HepG2 (cell line): Measurements from ENCODE around the gene PRMT2. TPM values are rescaled to one million over a fixed set of nuclear protein-coding genes. Genes with fewer than 3 reads are reported as not detected.

Source experiments
- ATAC-seq: fragments of 200-7000 bp; cut with Tn5 transposase; 3 replicates; pipeline ENCODE4 v1.9.1; 2020; ENCODE audit warnings: mild to moderate bottlenecking, moderate library complexity
- BruUV-seq: library from RNA; stranded (reverse); fragments of 400-500 nt; replicated peaks from 2 replicates; lab custom pipeline; 2021; lab: Mats Ljungman, UMichigan
- CTCF ChIA-PET: fragments of 300-600 bp; formaldehyde crosslinking; extraction: SDS; loops from one replicate; lab custom pipeline; 2021; ENCODE audit warnings: low total read pairs, inconsistent platforms, low intra/inter-chr PET ratio; lab: Yijun Ruan, JAX
- POLR2A ChIA-PET: fragments of 350-600 bp; sonication (Branson Sonifier 250); formaldehyde crosslinking; loops from one replicate; lab custom pipeline; 2020; ENCODE audit warnings: antibody characterized with exemption, inconsistent platforms; lab: Yijun Ruan, JAX
- DNase-seq: peaks from one replicate; pipeline ENCODE4 v3.0.0-alpha.2; 2015; ENCODE audit warnings: low spot score
- FAIRE-seq: peaks from 3 replicates; lab custom pipeline; 2011; peaks lifted over from hg19 to GRCh38; lab: Jason Lieb, UNC
- H2AFZ ChIP-seq: one replicate; pipeline ENCODE4 v1.6.1; 2011; ENCODE audit warnings: low read length, inconsistent platforms
- H3K27ac ChIP-seq: fragments of 300-600 bp; 3 replicates; pipeline ENCODE4 v1.8.0; 2011; ENCODE audit warnings: mixed run types, mild to moderate bottlenecking, mixed read lengths, low read length, inconsistent platforms; ENCODE audit not compliant: insufficient read depth; ENCODE audit errors: extremely low read length
- H3K27me3 ChIP-seq, 2 experiments: fragments of 200-600 bp in 1 of 2; 2 replicates in 1 of 2; 3 replicates in 1 of 2; pipeline versions ENCODE4 v1.6.0 to v1.8.0; 2011; ENCODE audit warnings: low read length in 2 of 2, mild to moderate bottlenecking in 2 of 2, moderate library complexity in 2 of 2, inconsistent platforms in 1 of 2; ENCODE audit not compliant: insufficient read depth in 2 of 2, control insufficient read depth in 1 of 2
- H3K36me3 ChIP-seq, 2 experiments: fragments of 200-600 bp in 1 of 2; replicated peaks in 1 of 2; 2 replicates in 1 of 2; 3 replicates in 1 of 2; pipeline versions ENCODE4 v1.5.1 to v1.8.0; 2011; ENCODE audit warnings: low read length in 2 of 2, inconsistent platforms in 1 of 2; ENCODE audit not compliant: insufficient read depth in 2 of 2, control insufficient read depth in 1 of 2
- H3K4me1 ChIP-seq: 2 replicates; pipeline ENCODE4 v1.5.1; 2012; ENCODE audit warnings: low read length, inconsistent platforms; ENCODE audit not compliant: insufficient read depth
- H3K4me2 ChIP-seq: 2 replicates; pipeline ENCODE4 v1.6.0; 2011; ENCODE audit warnings: low read depth, low read length, inconsistent platforms
- H3K4me3 ChIP-seq, 3 experiments: fragments of 200-600 bp in 1 of 3; sonication (generic), shearing (Covaris generic) in 1 of 3; replicated peaks in 1 of 3; 2 replicates each; pipeline ENCODE4 v1.5.1; 2011 to 2016; ENCODE audit warnings: low read length in 3 of 3, inconsistent platforms in 2 of 3, low read depth in 2 of 3, mild to moderate bottlenecking in 2 of 3, control low read depth in 1 of 3, mixed read lengths in 1 of 3; ENCODE audit not compliant: insufficient read depth in 1 of 3
- H3K79me2 ChIP-seq: one replicate; pipeline ENCODE4 v1.6.1; 2011; ENCODE audit warnings: low read length, inconsistent platforms; ENCODE audit not compliant: insufficient read depth
- H3K9ac ChIP-seq: 2 replicates; pipeline ENCODE4 v1.6.0; 2011; ENCODE audit warnings: mild to moderate bottlenecking, low read depth, low read length, inconsistent platforms; ENCODE audit not compliant: insufficient read depth
- H3K9me3 ChIP-seq: 2 replicates; pipeline ENCODE4 v1.5.1; 2012; ENCODE audit warnings: mild to moderate bottlenecking, low read length
- H4K20me1 ChIP-seq: 2 replicates; pipeline ENCODE4 v1.6.0; 2011; ENCODE audit warnings: inconsistent platforms, mild to moderate bottlenecking, low read length, moderate library complexity; ENCODE audit not compliant: insufficient read depth
- CAMTA2 ChIP-seq: sonication (generic); formaldehyde crosslinking; IDR thresholded peaks from 2 replicates; pipeline ENCODE4 v1.4.0; 2020; ENCODE audit warnings: mild to moderate bottlenecking, missing genetic modification reagents, borderline replicate concordance
- DNMT3B ChIP-seq: conservative IDR thresholded peaks from 2 replicates; pipeline ENCODE4 v1.6.1; 2016; ENCODE audit warnings: missing biosample characterization, control low read depth
- HOXA5 ChIP-seq: sonication (generic); formaldehyde crosslinking; IDR thresholded peaks from 2 replicates; pipeline ENCODE4 v1.4.0; 2020; ENCODE audit warnings: missing genetic modification reagents
- KMT2B ChIP-seq: IDR thresholded peaks from 2 replicates; pipeline ENCODE4 v1.6.1; 2016; ENCODE audit warnings: missing genetic modification reagents, missing compliant biosample characterization
- NR2F2 ChIP-seq: IDR thresholded peaks from 2 replicates; pipeline ENCODE4 v1.6.1; 2012; ENCODE audit warnings: low read depth, inconsistent platforms, borderline replicate concordance
- PAXIP1 ChIP-seq: sonication (generic); formaldehyde crosslinking; conservative IDR thresholded peaks from 2 replicates; pipeline ENCODE4 v1.4.0; 2020; ENCODE audit warnings: mild to moderate bottlenecking, missing genetic modification reagents, moderate library complexity
- PHB2 ChIP-seq: fragments of 450-650 bp; IDR thresholded peaks from 2 replicates; pipeline ENCODE4 v1.6.1; 2018; ENCODE audit not compliant: partially characterized antibody
- RAD51 ChIP-seq: fragments of 450-650 bp; IDR thresholded peaks from 2 replicates; pipeline ENCODE4 v1.6.1; 2016; ENCODE audit warnings: borderline replicate concordance
- STAG1 ChIP-seq: sonication (generic); formaldehyde crosslinking; IDR thresholded peaks from 2 replicates; pipeline ENCODE4 v1.4.0; 2020; ENCODE audit warnings: missing genetic modification reagents
- ZNF549 ChIP-seq: sonication (generic); formaldehyde crosslinking; IDR thresholded peaks from 2 replicates; pipeline ENCODE4 v1.5.0; 2020; ENCODE audit warnings: missing genetic modification reagents
- ZNF564 ChIP-seq: sonication (generic); formaldehyde crosslinking; IDR thresholded peaks from 2 replicates; pipeline ENCODE4 v1.8.1; 2023; ENCODE audit warnings: mild to moderate bottlenecking, missing genetic modification reagents
- ZNF672 ChIP-seq: sonication (generic); formaldehyde crosslinking; IDR thresholded peaks from 2 replicates; pipeline ENCODE4 v1.8.1; 2022; ENCODE audit warnings: missing genetic modification reagents
- ZNF777 ChIP-seq: sonication (generic); formaldehyde crosslinking; IDR thresholded peaks from 2 replicates; pipeline ENCODE4 v1.4.0; 2020; ENCODE audit warnings: missing genetic modification reagents
- ZNF784 ChIP-seq: sonication (generic); formaldehyde crosslinking; IDR thresholded peaks from 2 replicates; pipeline ENCODE4 v1.5.1; 2020; ENCODE audit warnings: missing genetic modification reagents, mild to moderate bottlenecking, borderline replicate concordance
- ZNF800 ChIP-seq: sonication (generic); formaldehyde crosslinking; IDR thresholded peaks from 2 replicates; pipeline ENCODE4 v1.4.0; 2020; ENCODE audit warnings: missing genetic modification reagents
- WGBS: methylation state at CpG from one replicate; pipeline ENCODE4 v1.1.6; 2017; ENCODE audit warnings: low lambda C conversion rate; 5-methylcytosine and 5-hydroxymethylcytosine counted together
- in situ Hi-C: cut with HindIII; loops from 2 replicates; pipeline ENCODE4 v1.10.0; 2017; ENCODE audit warnings: low pct_unique_long_range_greater_than_20kb; ENCODE audit not compliant: extremely low pct_ligation_motif_present
- intact Hi-C: fragments of 100-400 bp; cut with micrococcal nuclease; formaldehyde crosslinking; loops from one replicate; pipeline ENCODE4 v1.10.0; 2022; ENCODE audit not compliant: unreplicated experiment
- polyA plus RNA-seq, 8 experiments: library from polyadenylated mRNA; depleted of rRNA in 3 of 8; stranded (reverse) in 7 of 8; unstranded in 1 of 8; fragments of >200 nt; fragmentation: Illumina TruSeq in 4 of 8; extraction: Trizol in 4 of 8; gene quantifications; 2 replicates each; pipeline versions ENCODE4 v1.2.1 to v1.2.3, GENCODE V29; 2011 to 2016; ENCODE audit warnings: low read depth in 4 of 8, missing spikeins in 1 of 8, mixed read lengths in 1 of 8; ENCODE audit not compliant: insufficient read depth in 1 of 8
- total RNA-seq, 5 experiments: library from RNA; depleted of rRNA; stranded (reverse); fragments of >200 nt; fragmentation: Illumina TruSeq; extraction: Trizol; gene quantifications; 2 replicates each; pipeline ENCODE4 v1.2.3, GENCODE V29; 2016; ENCODE audit warnings: low read depth in 1 of 5
- TF ChIP-seq, protein P1 (sequence below): conservative IDR thresholded peaks from 2 replicates; pipeline ENCODE4 v1.6.1; 2018; ENCODE audit warnings: missing genetic modification reagents

The PRMT2 gene
- total and polyA plus RNA-seq, 2 of the 13 experiments (the other 11 are each of a cell fraction or from before 2014, with no cell fraction given), result 54.4 to 78.8 TPM

DNA sequence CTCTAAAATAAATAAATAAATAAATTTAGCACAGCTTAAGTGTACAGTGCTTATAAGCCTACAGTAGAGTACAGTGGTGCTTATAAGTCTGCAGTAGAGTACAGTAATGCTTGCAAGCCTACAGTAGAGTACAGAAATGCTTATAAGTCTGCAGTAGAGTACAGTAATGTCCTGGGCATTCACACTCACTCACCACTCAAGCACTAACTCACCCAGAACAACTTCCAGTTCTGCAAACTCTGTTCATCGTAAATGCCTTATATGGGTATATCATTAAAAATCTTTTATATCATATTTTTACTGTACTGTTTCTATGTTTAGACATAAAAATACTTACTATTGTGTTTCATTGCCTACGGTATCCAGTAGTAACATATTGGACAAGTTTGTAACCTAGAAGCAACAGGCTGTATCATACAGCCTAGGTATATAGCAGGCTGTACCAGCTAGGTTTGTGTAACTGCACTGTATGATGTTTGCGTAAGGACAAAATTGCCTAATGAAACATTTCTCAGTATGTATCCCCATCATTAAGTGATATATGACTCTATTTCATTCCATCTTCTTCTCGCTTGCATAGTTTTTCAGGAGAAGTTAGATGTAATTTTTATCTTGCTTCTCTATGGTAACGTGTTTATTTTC is 16.6 kb upstream of the PRMT2 start (continued):
- TF ChIP-seq ZNF800 (CRISPR knock-in tag) (no peak), CAMTA2 (no peak), NR2F2 (no peak), ZNF564 (CRISPR knock-in tag) (no peak)

DNA sequence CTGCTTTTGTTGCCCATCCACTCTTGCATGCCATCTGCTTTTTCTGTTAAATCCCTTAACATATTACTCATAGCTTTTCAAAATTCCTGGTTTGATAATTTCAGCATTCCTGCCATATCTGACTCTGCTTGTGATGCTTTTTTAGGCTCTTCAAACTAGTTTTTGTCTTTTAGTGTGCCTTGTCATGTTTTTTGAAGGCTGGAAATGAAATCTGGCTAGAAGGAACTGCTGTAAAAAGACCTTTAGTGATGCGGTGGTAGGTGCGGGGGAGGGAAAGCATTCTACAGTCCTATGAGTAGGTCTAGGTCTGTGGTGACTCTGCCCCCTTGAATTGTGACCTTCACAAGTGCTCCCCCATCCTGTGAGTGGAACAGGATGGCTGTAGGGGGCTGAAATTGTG is 15.6 kb upstream of the PRMT2 start:
- TF ChIP-seq PAXIP1 (CRISPR knock-in tag) (no peak), ZNF777 (CRISPR knock-in tag) (no peak), ZNF784 (no peak), PHB2 (no peak), RAD51 (no peak), ZNF672 (CRISPR knock-in tag) (no peak), ZNF549 (CRISPR knock-in tag) (no peak), KMT2B (CRISPR knock-in tag) (no peak), STAG1 (CRISPR knock-in tag) (no peak), DNMT3B (CRISPR knock-in tag) (no peak), HOXA5 (CRISPR knock-in tag) (no peak)
- TF ChIP-seq, protein P1, sequence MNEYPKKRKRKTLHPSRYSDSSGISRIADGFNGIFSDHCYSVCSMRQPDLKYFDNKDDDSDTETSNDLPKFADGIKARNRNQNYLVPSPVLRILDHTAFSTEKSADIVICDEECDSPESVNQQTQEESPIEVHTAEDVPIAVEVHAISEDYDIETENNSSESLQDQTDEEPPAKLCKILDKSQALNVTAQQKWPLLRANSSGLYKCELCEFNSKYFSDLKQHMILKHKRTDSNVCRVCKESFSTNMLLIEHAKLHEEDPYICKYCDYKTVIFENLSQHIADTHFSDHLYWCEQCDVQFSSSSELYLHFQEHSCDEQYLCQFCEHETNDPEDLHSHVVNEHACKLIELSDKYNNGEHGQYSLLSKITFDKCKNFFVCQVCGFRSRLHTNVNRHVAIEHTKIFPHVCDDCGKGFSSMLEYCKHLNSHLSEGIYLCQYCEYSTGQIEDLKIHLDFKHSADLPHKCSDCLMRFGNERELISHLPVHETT (CRISPR knock-in tag), result no peak
- CTCF ChIA-PET, result no interaction called here
- in situ Hi-C loops, result no loop called here
- intact Hi-C loops, result no loop called here
- peaks cover 36% of the 10 kb centered on the region for H3K4me1 ChIP-seq
- H3K27me3 ChIP-seq, result no peaks in the 10 kb centered on the region
- no peak overlapping the region for H3K9ac ChIP-seq
- H3K4me3 ChIP-seq, result no peak overlapping the region
- FAIRE-seq, result no peak
- H3K27ac ChIP-seq, result no peak overlapping the region
- H3K9me3 ChIP-seq, result no peaks in the 10 kb centered on the region
- no peak for ATAC-seq
- no peak overlapping the region for H3K4me2 ChIP-seq
- H3K36me3 ChIP-seq, result no peaks in the 10 kb centered on the region
- POLR2A ChIA-PET, result interaction anchor here (4.3 kb wide), 1 partner anchor 14 kb away, joined by 48 read pairs; the partner anchor contains the start of gene PRMT2
- 97% methylated on average over 2 of the region's 2 CpGs for WGBS
- H4K20me1 ChIP-seq, result no peaks in the 10 kb centered on the region
- H3K79me2 ChIP-seq, result no peaks in the 10 kb centered on the region
- no TSS peak for BruUV-seq
- no peak for DNase-seq
- no peak overlapping the region for H2AFZ ChIP-seq
